ENCODE measurements around the gene COL8A1.

The COL8A1 gene

DNA sequence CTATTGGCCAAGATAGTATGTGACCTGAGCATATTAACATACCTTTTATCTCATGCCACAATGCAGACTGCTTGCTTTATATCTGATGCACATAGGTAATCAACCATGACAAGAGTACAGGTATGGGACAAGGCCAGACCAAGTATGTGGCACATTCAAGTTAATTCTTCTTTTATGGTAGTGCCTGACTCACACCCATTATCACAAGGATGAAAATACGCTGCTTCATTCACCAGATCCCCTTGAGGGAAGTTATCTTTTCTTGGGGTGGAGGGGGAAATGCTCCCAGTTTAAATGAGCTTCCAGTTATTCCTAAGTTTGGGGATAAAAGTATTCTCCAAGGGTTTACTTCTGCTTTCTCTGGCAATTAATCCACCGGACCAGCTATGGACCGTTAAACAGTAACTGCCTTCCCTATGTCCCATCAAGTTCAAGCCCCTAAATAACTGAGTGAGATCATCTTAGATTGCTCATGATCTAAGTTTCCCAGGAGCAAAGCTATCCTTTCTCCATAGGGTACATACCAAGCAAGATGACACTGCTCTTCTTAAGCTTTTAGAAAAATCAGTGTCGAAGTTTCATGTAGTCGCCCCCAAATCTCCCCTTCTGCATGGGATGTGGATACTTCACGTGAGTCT lies 1.9 kb downstream of the COL8A1 start:
- no peak for DNase-seq

- no peak for DNase-seq
These were observed 3.1 kb downstream of the COL8A1 start for GRCh38 chr3:99641480-99641879.

DNA sequence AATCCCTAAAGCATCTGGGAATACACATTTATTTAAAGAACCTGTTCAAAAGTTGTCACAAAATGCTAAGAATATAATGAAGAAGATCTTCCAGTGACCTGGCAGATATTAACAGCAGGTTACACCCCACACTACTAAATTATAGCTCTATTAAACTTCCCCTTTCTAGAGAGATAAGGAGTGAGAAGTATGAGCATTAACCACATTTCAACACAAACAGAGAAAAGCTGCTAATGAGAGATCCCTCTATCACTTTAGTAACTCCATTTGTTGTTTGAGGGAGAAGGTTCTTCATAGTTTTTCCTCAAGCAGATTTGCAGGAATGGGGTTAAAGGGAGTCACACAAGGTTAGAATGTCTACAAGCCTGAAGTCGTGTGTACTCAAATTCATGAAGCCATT lies 3.6 kb downstream of the COL8A1 start:
- no peak for DNase-seq

GRCh38 chr3:99644017-99644416 lies 5.6 kb downstream of the COL8A1 start:
- no peak for DNase-seq

GRCh38 chr3:99644746-99645145 lies 6.4 kb downstream of the COL8A1 start:
- DNase-seq, result no peak

DNA sequence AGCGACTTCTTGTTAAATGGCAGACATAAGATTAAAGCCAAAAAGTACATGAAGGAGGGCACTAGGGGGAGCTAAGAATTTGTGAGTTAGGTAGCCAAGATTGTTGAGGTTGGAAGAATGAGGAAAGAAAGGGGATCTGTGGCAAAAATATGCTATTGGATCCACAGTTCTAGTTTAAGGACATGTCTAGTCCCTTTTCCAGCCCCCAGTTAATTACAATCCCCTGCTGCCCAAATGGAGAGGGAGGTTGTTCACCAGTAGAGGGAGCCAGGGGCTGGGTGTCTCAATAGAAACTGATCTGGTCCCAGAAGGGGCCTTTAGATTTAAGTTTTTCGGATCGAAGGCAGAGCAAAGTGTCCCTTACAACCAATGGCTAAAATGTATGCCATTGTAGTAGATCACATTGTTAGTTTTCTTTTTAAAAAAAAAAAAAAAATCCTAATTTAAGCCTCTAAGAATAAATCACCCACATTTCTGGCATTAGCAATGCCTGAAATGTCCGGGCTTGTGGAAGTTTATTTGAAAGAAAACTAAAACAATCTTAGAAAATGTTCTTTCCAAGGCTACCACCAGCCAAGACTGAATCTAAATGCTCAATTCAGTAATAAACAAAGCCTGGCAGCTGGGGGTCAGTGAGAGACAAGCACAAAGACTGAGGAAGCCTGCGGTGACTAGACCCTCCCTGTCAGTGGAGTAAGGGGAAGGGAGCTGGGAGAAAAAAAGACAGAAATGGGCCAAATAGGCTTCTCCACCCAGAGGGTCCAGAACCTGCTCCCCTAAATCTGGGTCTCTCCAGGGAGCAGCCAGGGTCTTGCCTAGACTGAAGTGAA lies 7.1 kb downstream of the COL8A1 start:
- no peak for DNase-seq

DNA sequence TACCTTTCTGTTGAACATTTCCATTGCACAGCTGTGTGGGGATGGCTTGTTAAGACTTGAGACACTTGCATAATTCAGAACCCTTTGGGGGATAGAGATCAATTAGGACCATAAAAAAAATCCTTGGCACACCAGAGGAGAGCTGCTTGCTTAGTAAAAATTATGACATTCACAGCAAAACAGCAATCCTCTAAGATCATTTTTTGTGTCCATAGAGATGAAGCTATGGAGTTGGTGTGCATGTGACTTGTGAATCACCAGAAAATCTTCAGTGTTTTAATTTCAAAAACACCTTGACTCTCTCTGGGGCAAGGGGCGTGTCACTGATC lies 7.7 kb downstream of the COL8A1 start:
- DNase-seq, result no peak

- DNase-seq, result no peak
These were observed 8.7 kb downstream of the COL8A1 start for GRCh38 chr3:99647081-99647480.

DNA sequence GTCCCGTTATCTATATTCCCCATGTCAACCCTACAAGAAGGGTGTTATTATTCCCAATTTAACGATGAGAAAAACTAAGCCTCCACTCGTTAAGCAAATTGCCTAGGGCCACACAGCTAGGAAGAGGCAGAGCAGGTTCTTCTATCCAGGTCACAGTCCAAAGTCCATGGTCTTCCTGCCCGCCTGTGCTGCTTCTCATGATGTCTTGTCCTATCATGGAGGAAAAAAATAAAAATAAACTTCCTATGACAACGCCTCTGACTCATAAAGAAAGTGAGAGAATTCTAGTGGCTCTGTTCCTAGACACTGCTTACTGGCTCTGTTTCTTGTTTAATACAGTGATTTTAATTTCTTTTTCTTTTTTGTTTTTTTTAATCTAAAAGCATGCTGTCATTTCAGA lies 9.7 kb downstream of the COL8A1 start:
- no peak for DNase-seq

GRCh38 chr3:99648516-99648915 lies 10.1 kb downstream of the COL8A1 start:
- DNase-seq, result no peak

GRCh38 chr3:99651531-99651930 lies 13.1 kb downstream of the COL8A1 start:
- DNase-seq, result no peak

DNA sequence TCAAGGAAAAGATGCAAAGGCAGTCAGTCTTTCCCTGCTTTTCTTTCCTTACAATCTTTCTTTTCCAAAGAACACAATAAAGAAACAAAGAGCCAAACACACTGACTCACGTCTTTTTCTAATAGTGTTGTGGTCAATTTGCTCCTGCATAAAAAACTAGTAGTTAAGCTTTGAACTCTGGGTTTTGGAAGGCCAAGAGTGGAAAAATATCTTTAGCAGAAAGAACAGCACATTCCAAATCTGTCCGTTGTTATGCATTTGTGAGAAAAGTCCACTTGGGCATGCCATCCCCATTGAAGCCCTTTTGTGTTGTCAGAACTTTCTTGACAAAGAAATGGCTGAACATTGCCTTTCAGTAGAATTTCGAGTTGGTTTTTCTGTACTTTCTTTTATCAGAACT lies 18.2 kb downstream of the COL8A1 start:
- DNase-seq, result no peak

GRCh38 chr3:99658274-99658673 lies 19.9 kb downstream of the COL8A1 start:
- DNase-seq, result no peak

DNA sequence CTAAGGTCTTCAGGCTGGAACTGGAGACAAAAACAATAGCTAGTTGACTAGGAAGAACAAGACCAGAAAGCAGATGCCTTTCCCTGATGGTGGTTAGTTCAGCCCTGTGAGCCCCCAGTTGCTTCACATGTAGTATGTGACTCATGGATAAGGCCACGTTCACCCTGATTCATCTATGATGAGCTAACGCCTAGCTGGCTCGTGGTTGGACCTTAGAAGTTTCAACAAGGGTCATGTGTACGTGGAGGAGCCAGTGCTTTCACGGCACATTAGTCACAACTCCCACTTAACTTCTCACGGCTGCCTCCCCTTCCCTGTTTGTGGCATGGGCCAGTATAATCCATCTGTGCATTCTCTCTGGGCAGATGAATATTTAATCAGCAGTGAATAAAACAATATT lies 20.6 kb downstream of the COL8A1 start:
- DNase-seq, result no peak

GRCh38 chr3:99659951-99660350 lies 21.6 kb downstream of the COL8A1 start:
- DNase-seq, result no peak

GRCh38 chr3:99662838-99663570 lies 24.6 kb downstream of the COL8A1 start:
- no peak for DNase-seq

DNA sequence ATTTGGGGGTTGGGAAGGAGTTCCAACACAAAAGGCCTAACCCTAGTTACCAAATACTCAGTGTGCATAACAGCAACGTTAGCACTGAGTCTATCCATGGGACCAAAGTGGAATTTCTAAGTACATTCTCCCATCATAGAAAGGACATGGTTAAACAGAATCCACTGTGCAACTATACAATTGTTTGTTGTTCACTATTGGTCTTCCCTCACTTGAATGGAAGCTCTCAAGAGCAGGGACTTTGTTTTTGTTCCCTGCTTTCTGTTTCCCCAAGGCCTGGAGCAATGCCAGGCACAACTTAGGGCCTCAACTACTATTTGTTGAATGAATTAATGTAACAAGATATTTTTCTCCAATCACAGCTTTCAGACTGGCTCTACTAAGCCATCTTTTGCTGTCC lies 25.6 kb downstream of the COL8A1 start:
- DNase-seq, result no peak

DNA sequence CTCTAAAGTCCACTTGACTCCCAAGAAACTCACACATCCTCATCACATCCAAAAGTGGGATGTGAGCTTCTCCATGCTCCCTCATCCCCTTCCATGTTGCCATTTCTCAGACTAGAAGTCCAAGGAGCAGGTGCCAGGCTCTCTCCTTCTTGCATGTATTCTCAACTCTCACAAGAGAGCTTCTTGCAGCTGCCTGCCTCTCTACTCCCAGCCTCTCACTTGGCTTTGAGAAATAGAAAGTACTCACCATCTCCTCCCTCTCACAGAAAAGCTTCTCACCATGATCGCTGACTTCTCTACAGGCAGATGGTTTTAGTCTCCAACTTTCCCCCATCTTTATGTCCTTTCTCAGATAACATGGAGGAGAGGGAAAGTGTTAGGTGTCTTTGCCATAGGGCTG lies 26.6 kb downstream of the COL8A1 start:
- DNase-seq, result no peak

- no peak for DNase-seq
These were observed 27.8 kb downstream of the COL8A1 start for GRCh38 chr3:99666201-99666600.

- no peak for DNase-seq
These were observed 29.6 kb downstream of the COL8A1 start for GRCh38 chr3:99668044-99668443.

DNA sequence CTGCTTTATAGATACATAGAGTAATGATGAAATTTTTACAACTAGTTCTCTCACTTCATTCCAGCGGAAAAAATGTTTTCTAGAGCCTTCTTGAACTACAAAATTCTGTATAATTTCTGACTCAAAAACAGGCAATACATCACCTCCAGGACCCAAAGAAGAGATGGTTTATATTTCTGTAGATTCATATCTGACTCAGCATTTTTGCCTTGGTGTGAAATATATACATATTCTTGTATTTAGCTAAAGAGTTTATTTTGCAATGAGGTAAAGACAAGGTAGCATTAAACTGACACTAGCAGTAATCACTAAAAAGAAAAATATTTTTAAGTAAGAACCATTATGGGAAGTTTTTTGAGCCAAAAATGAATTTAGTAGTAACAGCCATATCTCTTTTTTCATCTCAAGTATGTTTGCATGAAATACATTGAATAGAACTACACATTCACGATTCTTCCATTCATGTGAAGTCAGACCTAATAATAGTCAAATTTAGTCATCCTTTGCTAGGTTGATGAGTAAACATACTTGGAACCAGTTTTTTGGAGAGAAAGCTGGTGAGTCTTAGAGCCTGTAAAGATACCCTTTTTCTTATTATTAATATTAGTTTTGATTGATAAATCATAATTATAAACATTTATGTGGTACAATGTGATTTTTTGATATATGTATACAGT lies 31.6 kb downstream of the COL8A1 start:
- no peak for DNase-seq

GRCh38 chr3:99670556-99670950 lies 32.2 kb downstream of the COL8A1 start:
- no peak for DNase-seq

DNA sequence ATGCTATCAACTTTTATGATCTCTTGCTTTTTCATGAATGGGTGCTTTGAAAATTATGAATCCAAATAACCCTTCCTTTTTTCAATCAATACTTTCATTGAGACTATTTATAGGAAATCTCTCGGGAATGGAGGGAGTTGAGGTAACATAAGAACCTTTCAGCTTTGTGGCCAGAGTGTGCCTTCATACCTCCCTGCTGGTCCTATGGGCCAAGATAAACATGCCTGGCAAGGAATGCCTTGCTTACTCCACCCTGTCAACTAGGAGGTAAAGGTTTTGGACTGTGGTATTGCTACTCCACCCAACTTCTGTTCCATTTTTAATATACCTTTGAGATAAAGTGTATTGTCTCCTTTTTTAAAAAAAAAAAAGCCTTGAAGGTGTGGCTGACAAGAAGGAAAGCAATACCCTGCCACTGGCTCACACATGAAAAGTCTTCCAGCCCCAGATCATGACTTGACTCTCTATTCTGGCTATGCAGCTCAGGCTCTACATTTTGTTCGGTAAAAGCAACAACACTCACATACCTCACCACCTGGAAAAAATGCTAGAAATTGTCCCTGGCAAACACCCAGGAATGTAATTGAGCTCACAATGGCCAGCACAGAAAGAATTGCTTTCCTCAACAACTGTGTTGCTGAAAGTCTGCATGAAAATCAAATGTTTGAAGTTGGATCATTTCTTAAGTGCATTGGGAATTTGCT lies 35.8 kb downstream of the COL8A1 start:
- no peak for DNase-seq

Measured in CD4-positive, alpha-beta T cell treated with Interferon alpha-2 for 1 hour (primary cell).